LNCaP clone FGC (cell line): ENCODE measurements around the gene COLEC12.
"Not testable (repeated sequence)": the region's sequence is repeated elsewhere in the genome, so short reads cannot be mapped to it uniquely, and the experiment has no call there.

Experiments
- DNase-seq: peaks from one replicate; pipeline ENCODE4 v3.0.0-alpha.2; 2011; ENCODE audit warnings: low read depth
- H3K4me3 ChIP-seq: 2 replicates; pipeline ENCODE4 v1.5.1; 2011; ENCODE audit warnings: mild to moderate bottlenecking, low read depth, low read length, control low read depth
- TF ChIP-seq, protein P1 (sequence below): IDR thresholded peaks from 2 replicates; pipeline ENCODE4 v1.5.1; 2012; ENCODE audit warnings: mild to moderate bottlenecking; ENCODE audit not compliant: control insufficient read depth, insufficient read depth; ENCODE audit errors: extremely low read depth

COLEC12 gene

DNA sequence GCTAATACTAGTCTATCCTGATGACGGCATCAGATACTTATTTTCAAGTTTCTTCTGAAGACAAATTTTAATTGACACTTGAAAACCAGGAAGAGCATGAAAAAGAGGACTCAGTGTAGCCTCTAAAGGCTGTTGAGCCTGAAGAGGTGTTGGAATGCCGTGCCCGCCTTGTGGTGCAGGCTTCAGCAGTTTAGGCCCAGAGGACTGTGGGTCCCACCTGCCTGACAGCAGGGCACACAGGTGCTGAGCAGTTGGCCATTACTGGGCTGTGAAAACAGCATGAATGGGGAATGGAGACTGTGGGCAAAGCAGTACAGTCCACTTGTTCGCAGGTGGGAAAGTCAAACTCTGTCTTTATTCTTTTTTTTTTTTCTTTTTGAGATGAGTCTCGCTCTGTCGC lies 182.9 kb downstream of the COLEC12 start:
- TF ChIP-seq, protein P1, sequence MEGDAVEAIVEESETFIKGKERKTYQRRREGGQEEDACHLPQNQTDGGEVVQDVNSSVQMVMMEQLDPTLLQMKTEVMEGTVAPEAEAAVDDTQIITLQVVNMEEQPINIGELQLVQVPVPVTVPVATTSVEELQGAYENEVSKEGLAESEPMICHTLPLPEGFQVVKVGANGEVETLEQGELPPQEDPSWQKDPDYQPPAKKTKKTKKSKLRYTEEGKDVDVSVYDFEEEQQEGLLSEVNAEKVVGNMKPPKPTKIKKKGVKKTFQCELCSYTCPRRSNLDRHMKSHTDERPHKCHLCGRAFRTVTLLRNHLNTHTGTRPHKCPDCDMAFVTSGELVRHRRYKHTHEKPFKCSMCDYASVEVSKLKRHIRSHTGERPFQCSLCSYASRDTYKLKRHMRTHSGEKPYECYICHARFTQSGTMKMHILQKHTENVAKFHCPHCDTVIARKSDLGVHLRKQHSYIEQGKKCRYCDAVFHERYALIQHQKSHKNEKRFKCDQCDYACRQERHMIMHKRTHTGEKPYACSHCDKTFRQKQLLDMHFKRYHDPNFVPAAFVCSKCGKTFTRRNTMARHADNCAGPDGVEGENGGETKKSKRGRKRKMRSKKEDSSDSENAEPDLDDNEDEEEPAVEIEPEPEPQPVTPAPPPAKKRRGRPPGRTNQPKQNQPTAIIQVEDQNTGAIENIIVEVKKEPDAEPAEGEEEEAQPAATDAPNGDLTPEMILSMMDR: no peak
- no peak for DNase-seq
- H3K4me3 ChIP-seq: no peak overlapping the region

DNA sequence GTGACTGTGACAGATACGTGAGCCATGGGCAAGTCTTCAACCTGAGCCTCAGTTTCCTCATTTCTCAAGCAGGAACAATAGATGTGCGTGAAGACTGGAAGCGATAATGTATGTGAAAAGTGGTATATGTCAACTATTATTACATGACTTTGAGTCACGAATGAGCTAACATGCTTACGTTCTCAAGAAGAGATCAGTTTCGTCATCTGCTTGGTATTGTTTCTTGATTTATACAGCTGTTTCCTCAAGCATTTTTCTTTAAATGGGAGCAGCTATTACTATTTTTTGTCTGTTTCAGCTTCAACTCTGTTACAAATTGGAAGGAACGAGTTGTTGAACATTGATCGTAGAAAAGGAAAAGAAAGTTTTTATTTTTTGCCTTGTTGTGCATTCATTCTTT lies 184.1 kb downstream of the COLEC12 start:
- DNase-seq: no peak
- no peak overlapping the region for H3K4me3 ChIP-seq
- TF ChIP-seq, protein P1: no peak

DNA sequence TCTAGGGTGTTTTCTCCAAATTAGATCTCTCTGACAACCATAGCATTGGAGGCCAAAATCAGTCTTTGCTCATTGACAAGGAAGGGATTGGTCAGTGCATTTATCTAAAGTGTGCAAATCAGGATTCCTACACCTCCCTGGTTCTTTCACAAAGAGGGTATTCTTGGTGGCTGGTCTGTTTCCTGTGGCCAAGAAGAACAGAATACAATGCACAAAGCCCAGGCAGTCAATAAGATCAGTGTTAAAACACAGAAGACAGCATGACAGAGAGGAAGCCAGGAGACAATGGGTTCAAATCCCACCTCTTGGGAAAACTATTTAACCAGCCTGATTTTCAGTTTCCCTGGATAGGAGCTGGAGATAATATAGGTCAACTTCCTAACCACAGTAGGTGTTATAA lies 186.6 kb downstream of the COLEC12 start:
- no peak overlapping the region for H3K4me3 ChIP-seq
- TF ChIP-seq, protein P1: no peak
- DNase-seq: no peak

DNA sequence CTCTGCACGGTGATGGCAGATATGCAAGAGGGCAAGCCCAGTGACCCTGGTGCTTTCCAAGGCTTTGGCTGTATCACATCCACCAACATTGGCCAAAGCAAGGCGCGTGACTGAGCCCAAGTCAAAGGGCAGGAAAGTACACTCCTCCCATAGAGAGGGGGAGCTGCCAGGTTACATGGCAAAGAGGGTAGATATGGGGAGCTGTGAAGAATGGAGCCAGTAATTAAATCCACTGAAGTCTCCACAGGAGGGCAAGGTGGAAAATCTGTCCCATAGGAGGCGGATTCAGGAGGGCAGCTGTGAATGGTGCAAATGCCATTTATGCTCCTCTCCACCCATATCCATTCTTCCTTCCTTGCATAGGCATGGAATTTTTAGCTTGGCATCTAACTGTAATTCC lies 188.1 kb downstream of the COLEC12 start:
- DNase-seq: no peak
- TF ChIP-seq, protein P1: no peak
- H3K4me3 ChIP-seq: no peak overlapping the region

DNA sequence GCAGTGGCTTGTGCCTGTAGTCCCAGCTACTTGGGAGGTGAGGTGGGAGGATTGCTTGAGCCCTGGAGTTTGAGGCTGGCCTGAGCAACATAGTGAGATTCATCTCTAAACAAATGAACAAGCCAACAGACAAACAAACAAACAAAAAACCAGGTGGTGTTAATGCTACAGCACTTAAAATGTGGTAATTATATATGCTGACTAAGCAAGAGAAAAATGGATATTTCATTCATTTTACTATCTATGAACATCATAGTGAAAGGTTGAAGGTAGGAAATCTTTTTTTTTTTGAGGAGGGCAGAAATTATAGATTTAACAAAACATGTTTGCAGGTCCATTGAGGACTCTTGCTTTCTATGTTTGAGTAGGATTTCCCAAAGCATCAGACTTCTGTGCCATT lies 190.5 kb downstream of the COLEC12 start:
- TF ChIP-seq, protein P1: no peak
- H3K4me3 ChIP-seq: no peak overlapping the region
- no peak for DNase-seq

DNA sequence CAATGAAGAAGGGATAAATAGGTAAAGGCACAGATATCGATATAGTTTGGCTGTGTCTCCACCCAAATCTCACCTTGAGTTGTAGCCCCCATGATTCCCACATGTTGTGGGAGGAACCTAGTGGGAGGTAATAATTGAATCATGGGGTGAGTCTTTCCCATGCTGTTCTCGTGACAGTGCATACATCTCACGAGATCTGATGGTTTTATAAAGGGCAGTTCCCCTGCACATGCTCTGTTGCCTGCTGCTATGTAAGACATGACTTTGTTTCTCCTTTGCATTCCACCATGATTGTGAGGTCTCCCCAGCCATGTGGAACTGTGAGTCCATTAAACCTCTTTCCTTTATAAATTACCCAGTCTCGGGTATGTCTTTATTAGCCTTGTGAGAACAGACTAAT lies 192.4 kb downstream of the COLEC12 start:
- H3K4me3 ChIP-seq, DNase-seq: not testable (repeated sequence)

DNA sequence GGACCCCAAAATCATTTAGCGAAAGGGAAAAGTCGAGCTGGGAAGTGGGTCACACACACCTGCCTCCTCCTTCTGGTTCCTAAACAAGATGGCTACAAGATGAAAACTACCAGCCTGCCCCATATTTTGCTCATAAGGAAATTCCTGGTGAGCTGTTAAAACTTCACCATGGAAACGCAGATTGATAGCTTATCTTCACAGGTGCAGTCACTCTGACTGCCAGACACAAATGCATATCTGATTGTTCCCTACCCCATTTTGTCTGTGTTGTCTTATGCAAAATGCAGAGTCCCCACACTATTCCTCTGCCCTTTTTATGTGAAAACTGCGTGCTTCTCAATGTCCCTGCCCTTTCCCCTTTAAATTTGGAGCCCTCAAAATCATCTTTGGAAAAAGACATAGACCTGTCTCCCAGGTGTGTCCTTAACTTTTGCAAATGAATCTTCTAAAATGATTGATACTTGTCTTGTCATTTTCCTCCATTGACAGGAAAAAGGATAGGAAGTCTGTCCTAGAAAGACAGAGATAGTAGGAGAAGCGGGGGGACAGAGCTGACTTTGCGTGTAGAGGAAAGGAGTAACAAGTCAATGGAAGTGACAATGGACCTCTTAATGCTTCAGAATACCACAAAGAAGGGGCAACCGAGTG lies 193.8 kb downstream of the COLEC12 start:
- peak; percentile 58 for DNase-seq
- TF ChIP-seq, protein P1: no peak
- no peak overlapping the region for H3K4me3 ChIP-seq

DNA sequence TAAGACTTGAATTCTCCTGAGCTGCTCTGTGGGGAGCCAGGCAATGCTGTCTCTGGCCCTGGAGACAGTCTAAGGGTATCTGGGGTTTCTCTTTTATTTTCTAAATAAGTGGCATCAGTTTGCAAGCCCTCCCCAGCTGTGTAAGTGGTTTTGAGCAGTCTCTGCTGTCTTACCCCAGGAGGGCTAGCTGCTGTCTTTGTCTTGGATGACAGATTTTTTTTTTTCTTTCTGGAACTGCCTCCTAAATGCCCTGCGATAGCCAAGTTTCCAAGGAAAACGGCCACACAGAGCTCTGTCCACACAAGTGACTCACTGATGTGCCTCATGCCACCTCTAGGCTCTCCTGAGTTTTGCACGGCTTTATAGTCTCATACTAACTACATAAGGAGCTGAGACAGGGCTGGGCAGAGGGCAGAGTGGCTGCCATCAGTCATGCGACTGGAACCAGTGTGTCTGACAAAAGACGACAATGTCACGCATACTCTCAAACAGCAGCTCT lies 195.4 kb downstream of the COLEC12 start:
- DNase-seq: no peak
- TF ChIP-seq, protein P1: no peak

More for the DNA sequence above, 195.4 kb downstream of the COLEC12 start:
- H3K4me3 ChIP-seq: no peak overlapping the region
